GM19328 (cell line): Measurements from ENCODE around the gene BCL6B.
"Not testable (repeated sequence)": the region's sequence is repeated elsewhere in the genome, so short reads cannot be mapped to it uniquely, and the experiment has no call there.

Experiments
- ATAC-seq: cut with Tn5 transposase; IDR thresholded peaks from one replicate; pipeline ENCODE4 v1.9.1; 2021; ENCODE audit warnings: mild to moderate bottlenecking, moderate library complexity; ENCODE audit not compliant: unreplicated experiment

BCL6B gene, protein sequence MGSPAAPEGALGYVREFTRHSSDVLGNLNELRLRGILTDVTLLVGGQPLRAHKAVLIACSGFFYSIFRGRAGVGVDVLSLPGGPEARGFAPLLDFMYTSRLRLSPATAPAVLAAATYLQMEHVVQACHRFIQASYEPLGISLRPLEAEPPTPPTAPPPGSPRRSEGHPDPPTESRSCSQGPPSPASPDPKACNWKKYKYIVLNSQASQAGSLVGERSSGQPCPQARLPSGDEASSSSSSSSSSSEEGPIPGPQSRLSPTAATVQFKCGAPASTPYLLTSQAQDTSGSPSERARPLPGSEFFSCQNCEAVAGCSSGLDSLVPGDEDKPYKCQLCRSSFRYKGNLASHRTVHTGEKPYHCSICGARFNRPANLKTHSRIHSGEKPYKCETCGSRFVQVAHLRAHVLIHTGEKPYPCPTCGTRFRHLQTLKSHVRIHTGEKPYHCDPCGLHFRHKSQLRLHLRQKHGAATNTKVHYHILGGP

DNA sequence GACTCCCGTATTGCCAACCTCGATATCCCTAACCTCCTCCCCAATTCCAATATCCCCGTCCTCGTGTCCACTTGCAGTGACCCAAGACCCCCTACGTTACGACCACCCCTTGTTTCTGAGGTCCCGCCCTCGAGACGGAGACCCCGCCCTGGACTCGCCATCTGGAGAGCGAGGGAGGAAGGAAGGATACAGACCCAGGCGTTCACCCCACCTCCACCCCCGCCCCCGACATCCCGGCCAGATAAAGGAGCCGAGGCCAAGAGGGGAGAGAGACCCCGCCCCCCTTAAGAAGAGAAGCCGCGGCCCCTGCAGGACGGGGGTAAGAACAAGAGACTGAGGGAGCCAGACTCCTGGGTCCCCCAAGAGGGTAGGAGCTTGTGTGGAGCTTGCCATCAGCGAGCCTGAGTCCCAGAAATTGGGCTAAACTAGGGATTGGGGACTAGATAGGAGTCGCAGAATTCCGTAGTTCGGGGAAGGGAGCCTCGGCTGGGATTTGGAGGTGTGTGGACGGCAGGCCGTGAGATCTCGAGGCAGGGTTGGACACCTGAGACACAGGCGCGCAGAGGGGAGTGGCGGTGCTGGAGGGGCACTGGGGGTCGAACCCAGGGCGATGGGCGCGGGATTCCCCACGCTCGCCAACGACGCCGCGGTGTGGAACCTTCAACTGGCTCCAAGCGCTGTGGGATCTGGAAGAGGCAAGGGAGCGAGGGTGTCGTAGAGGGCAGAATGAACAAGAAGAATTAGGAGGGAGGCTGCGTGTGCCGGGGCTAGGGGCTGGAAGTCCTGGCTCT is at the start of gene BCL6B:
Gene BCL6B (plus strand): TSS at position 270 of the 791 bp plus-strand sequence. CDS start 622 bp downstream, outside the sequence.
- no peak for ATAC-seq

DNA sequence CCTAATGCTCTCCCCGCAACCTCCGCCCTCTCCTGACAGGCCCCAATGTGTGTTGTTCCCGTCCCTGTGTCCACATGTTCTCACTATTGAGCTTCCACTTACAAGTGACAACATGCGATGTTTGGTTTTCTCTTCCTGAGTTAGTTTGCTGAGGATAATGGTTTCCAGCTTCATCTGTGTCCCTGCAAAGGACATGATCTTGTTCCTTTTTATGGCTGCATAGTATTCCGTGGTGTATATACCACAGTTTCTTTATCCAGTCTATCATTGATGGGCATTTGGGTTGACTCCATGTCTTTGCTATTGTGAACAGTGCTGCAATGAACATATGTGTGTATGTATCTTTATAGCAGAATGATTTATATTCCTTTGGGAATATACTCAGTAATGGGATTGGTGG is 43.4 kb upstream of the BCL6B start:
- not testable (repeated sequence) for ATAC-seq

DNA sequence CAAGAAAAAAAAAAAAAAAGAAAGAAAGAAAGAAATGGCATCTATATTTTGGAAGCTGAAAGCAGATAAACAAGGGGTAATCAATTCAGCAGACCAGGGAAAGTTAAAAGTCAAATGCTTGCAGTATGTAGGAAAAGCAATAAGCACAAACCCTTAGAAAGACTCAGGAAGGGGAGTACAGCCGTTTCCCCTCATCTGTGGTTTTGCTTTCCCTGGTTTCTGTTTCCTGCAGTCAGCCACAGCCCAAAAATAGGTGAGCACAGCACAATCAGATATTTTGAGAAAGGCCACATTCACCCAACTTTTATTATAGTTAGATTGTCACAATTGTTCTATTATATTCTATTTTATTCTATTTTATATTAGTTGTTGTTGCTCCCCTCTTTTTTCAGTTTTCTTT is 41.4 kb upstream of the BCL6B start:
- no peak for ATAC-seq

DNA sequence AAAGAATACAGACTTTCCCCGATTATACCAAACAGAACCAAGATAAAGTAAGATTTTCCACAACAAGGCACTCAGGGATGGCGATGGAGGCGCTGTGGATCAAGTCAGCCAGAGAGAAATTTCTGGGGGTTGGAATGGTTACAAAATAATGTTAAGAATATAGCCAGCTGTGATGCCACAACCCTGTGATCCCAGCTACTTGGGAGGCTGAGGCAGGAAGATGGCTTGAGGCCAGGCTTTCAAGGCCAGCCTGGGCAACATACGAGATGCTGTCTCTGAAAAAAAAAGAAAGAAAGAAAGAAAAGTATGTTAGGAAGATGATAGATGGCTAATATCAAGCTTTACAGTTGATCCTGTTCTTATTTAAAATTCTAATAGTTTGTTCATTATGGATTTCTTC is 37.6 kb upstream of the BCL6B start:
- no peak for ATAC-seq

DNA sequence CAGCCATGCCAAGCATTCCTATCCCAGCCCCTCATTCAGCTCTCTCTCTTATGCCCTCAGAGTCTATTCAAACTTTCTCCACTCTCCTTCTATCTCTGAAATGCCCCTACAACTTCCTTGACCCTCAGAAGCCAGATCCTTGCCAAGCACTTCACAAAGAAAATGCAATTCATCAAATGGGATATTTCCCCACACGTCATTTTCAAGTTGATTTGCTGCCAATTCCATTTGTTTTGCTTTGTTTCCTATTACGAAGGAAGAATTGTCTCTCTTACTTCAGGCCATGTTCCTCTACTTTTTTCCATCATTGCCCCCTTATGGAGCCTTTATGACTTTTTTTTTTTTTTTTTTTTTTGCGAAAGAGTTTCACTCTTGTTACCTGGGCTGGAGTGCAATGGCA is 36.2 kb upstream of the BCL6B start:
- ATAC-seq: no peak

DNA sequence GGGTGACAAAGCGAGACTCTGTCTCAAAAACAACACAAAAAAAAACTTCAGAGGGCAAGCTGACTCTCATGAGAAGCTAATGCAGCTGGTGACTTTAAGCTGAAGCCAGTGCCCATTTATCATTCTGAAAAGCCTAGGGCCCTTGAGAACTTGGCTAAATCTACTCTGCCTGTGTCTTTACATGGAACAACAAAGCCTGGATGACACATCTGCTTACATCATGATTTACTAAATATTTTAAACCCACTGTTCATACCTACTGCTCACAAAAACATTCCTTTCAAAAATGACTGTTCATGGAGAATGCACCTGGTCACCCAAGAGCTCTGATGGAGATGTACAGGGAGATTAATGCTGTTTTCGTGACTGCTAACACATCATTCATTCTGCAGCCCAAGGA is 33.1 kb upstream of the BCL6B start:
- no peak for ATAC-seq

DNA sequence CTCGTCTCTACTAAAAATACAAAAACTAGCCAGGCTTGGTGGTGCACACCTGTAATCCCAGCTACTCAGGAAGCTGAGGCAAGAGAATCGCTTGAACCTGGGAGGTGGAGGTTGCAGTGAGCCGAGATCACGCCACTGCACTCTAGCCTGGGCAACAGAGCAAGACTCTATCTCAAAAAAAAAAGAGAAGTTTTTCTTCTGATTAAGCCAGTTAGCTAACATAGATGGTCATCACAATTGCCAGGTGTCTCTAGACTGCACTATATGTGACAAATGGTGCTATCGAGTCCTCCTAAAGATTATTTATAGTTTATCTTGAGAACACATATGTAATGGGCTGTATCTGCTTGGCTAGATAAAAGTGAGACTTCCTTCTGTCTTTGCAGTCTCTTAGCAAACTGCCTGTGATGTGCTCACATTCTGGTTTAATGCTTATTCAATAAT is 29.2 kb upstream of the BCL6B start:
- ATAC-seq: not testable (repeated sequence)

DNA sequence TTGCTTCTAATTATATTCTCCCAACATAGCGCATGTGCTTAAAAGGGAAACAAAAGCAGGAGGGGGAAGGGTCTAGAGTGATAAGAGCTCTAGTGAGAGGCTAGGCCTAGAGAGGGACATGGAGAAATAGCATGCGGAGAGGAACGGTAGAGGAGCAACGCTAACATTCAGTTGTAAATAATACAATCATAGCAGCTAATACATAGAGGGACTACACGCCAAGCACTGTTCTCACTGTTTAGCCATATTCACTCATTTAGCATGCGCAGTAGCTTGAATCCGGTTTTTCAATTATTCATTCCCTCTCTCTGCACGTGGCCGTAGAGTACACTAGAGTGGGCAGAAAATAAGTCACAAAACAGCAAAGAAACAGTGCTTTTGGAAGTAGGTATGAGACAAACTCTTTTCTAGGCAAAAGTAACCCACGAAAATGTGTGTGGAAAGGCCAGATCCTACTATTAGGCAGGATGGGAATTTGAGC is 28.7 kb upstream of the BCL6B start:
- no peak for ATAC-seq

DNA sequence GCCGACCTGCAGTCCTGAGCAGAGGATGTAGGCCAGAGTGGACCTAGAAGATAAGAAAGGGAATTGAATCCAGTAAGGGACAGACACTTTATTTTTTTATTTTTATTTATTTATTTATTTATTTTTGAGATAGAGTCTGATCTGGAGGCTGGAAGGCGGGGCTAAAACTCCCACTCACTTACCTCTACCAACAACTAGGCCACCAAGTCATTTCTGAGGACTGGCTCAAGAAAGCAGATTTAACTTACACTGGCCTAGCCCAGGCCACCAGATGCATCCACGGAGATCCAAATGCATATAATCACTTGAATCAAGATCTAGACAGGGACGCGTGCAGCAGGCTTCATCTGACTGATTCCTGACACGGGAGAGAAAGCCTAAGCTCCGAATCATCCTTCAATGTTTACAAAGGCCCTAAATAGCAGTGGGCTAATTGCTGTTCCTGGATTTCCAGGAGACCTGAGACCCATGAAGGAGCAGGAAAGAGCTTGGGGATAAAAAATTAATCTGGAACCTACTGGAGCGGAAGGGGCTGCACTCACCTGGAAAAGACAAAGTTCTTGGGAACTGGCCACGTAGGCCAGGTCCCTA is 28.1 kb upstream of the BCL6B start:
- ATAC-seq: no peak

DNA sequence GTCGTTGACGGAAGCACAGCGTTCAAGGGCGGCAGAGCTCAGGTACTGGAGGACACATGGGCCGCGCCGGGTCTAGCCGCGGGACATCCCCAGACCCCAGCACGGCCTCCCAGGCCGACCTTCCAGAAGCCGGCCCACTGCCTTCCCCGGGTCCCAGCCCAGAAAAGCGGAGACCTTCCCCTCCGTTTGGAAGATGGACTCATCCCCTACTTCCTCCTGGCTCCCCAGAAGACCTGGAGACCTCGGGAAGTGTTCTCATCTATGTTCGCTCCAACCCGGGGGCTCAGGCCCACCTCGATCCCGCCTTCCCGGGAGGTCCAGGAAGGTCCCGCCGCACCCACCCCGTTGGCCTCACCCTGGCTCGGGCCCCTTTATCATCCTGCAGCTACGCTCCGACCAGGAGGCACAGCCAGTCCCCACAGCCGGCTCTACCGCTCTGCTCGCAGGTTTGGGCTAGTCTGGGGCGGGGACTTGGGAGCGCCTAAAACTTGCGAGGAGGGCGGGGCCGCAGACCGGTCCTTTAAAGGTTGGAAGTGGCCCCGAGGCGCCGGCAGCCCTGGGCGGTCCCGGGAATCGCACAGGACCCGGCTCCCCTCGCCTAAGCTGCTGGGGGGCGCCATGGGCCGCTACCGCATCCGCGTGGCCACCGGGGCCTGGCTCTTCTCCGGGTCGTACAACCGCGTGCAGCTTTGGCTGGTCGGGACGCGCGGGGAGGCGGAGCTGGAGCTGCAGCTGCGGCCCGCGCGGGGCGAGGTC is 27.2 kb upstream of the BCL6B start, which contains the start of gene ALOX12:
Gene ALOX12 (plus strand): TSS at position 550 of the 756 bp plus-strand sequence. CDS start 69 bp downstream, at position 619.
- ATAC-seq: no peak

DNA sequence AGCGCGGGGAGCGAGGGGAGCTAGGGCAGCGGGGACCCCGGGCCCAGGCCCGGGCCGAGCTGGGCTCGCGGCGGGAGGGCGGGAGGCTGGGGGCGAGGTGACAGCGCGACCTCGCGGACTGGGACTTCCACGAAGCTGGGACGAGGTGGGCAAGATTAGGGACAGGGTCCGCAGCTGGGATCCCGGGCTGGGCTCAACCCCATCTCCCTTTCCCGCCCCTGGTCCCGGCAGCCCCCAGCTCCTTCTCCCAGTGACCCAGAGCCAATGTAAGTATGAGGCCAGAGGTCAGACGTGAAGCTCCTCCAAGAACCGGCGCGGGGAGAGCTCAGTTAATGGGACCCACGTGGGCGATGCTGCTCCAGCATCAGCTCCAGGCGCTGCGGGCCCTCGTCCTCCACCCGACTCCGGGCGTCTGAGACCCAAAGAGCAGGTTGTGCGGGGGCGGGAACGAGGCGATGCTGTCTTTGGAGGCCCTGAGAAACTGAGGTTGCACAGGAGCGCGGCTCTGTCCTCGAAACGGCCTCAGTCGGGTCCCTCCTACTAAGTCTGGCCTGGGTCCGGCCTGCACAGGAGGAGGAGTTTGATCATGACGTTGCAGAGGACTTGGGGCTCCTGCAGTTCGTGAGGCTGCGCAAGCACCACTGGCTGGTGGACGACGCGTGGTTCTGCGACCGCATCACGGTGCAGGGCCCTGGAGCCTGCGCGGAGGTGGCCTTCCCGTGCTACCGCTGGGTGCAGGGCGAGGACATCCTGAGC is 26.4 kb upstream of the BCL6B start:
- ATAC-seq: no peak

DNA sequence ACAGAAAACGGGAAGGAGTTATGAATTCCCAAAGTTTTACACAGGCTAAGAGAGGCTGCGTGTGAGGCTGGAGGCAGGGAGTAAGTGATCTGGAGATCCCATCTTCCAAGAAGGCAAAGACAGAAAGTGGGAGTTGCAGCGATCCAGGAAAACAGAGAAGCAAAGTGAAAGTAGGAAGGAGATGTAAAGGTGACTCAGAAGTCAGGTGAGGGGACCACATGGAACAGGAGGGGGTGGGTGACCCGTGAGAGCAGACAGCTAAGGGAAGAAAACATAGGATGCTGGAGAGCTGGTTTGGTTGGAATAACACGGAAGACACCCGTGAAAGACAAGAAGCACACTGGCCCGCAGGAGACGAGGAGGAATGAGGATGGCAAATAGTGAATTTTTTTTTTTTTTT is 25.7 kb upstream of the BCL6B start:
- ATAC-seq: no peak

DNA sequence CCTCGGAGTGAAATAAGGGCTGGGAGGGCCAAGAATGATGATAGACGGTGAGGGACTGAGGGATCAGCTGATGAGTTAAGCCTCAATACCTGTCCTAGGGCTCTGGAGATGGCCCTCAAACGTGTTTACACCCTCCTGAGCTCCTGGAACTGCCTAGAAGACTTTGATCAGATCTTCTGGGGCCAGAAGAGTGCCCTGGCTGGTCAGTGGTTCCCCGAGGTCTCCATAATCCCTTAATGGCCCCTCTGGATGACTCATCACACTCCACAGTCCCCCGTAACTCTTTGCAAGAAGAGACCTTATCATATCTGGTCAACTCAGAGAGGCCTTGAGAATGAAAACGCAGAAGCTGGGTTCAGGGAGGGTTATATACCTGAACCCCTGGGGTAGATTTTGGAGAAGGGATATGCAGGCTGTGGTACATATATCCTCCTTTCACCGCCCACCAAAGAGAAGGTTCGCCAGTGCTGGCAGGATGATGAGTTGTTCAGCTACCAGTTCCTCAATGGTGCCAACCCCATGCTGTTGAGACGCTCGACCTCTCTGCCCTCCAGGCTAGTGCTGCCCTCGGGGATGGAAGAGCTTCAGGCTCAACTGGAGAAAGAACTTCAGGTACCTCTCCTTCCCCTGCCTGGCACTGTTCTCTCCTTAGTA is 23.9 kb upstream of the BCL6B start:
- no peak for ATAC-seq

DNA sequence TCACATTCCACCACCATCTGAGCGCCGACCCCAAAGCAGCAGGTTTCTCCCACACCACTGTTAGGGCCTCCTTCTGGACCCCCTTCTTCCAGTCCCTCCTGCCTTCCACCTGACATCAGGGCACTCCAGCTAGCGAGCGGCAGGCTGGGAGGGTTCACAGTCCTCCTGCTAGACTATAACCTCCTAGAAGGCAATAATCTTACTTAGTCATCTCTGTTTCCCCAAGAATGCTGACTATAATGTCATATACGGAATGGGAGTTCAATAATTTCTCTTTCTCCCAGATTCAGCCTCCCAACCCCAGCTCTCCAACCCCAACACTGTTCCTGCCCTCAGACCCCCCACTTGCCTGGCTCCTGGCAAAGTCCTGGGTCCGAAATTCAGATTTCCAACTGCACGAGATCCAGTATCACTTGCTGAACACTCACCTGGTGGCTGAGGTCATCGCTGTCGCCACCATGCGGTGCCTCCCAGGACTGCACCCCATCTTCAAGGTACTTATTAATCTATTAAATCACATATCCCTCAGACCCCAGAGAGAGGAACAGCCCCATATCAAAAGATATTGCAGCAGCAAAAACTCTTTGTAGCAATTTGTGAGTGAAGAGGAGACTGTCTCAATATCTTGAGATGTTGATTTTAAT is 21.4 kb upstream of the BCL6B start:
- no peak for ATAC-seq

DNA sequence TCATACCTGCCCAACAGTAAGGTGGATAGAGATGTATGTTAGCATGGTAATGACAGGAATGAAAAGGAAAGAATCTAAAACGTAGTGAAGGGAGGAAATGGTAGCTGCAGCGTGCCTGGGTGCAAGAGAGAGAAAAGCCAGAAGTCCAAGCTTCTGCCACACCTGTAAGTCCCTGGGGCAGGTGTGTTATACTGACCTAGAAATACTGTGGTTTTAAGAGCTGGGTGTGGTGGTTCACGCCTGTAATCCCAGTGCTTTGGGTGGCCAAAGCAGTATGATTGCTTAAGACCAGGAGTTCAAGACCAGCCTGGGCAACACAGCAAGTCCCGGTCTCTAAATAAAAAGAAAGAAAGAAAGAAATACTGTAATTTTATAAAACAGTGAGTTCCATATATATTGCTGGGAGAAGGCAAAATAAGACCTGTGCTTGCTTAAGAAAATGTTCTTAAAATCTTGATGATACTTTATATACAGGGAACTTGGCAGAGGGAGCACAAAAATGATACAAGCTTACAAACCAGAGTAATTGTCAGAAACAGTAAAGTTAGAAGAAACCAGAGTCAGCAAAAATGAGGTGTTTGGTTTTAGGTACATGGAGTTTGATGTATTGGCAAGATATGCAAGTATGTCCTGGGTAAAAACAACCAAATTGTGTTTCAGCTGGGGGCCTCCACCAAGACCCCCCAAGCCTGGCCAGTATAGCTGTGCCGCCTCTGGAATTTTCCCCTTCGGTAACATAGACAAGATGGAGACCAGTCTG is 20.4 kb upstream of the BCL6B start:
- no peak for ATAC-seq

DNA sequence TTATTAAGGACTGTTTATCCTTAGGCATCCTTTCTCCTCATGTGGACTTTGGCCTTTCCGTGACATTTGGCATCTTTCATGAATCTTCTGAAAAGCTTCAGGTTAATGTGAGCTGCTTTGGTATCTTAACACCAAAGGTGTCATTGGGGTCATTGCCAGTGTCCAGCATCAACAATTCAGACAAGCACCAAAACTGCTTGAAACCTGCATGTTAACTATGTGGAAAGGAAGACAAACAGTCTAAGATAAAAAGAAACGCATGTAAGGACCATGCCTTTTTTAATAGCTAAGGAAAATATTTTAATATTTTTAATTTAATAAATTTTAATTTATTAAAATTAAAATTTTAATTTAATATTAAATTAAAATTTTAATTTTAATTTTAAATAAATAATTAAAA is 19.1 kb upstream of the BCL6B start:
- ATAC-seq: no peak

DNA sequence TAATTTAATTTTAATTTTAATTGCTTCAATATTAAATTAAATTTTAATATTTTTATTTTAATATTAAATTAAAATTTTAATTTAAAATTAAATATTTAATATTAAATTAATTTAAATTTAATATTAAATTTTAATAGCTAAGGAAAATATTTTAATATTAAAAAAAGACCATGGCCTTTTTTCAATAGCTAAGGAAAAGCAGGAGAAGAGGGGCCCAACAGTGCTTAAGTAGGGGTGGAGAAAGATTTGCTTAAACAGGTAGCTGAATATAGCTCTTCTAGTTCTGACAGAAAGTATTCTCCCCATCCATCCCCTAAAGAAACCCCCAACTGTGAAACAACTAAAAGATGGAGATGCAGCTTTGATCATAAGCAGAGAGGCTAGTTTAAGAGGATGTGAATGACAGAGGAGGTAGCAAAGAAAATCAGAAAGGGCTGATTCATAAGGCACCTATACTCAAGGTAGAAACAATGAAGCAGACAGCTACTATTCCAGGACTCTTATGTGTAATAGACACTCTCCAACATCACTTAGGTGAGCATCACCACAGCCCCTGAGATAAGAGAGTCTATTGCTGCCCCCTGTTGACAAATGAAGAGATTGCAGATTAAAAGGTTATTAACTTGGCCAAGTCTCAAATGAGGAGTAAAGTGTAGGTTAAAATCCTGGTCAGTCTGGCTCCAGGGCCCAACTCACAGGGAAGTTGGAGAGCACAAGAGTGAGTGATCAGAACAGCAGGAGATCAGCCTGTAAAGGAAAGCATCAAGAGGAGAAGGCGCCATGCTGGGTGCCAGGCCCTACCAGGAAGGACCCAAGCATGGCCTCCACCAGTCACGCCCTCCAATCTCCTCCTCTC is 18.2 kb upstream of the BCL6B start:
- ATAC-seq: no peak
